ENCODE results near the gene DCLK1.
A peak's percentile ranks its signal among the peaks of the same experiment; 100 is the strongest.

DCLK1 gene

GRCh38 chr13:36033035-36033434 is 98.1 kb downstream of the DCLK1 start:
- no peak for DNase-seq (ENCODE audit: low read depth)

GRCh38 chr13:36031490-36031889 is 99.7 kb downstream of the DCLK1 start:
- DNase-seq (ENCODE audit: low read depth): no peak

- DNase-seq (ENCODE audit: low read depth): no peak
Observed at GRCh38 chr13:36030670-36031331, 100.4 kb downstream of the DCLK1 start.

GRCh38 chr13:36029166-36029565 is 102.0 kb downstream of the DCLK1 start:
- DNase-seq (ENCODE audit: low read depth): no peak

GRCh38 chr13:36028359-36029025 is 102.7 kb downstream of the DCLK1 start:
- no peak for DNase-seq (ENCODE audit: low read depth)

GRCh38 chr13:36026531-36026930 is 104.7 kb downstream of the DCLK1 start:
- DNase-seq (ENCODE audit: low read depth): no peak

GRCh38 chr13:36014763-36015162 is 116.4 kb downstream of the DCLK1 start:
- DNase-seq (ENCODE audit: low read depth): no peak

- no peak for DNase-seq (ENCODE audit: low read depth)
Observed at GRCh38 chr13:36006894-36007675, 124.1 kb downstream of the DCLK1 start.

GRCh38 chr13:36006347-36006746 is 124.8 kb downstream of the DCLK1 start:
- DNase-seq (ENCODE audit: low read depth): no peak

GRCh38 chr13:36001561-36001960 is 129.6 kb downstream of the DCLK1 start:
- DNase-seq (ENCODE audit: low read depth): no peak

GRCh38 chr13:36000028-36000427 is 131.2 kb downstream of the DCLK1 start:
- no peak for DNase-seq (ENCODE audit: low read depth)

GRCh38 chr13:35996360-35996759 is 134.8 kb downstream of the DCLK1 start:
- DNase-seq (ENCODE audit: low read depth): no peak

- DNase-seq (ENCODE audit: low read depth): peak; percentile 25
Observed at GRCh38 chr13:35995136-35995535, 136.0 kb downstream of the DCLK1 start.

- DNase-seq (ENCODE audit: low read depth): peak; percentile 89
Observed at GRCh38 chr13:35994131-35994966, 136.8 kb downstream of the DCLK1 start.

GRCh38 chr13:35993686-35994085 is 137.5 kb downstream of the DCLK1 start:
- DNase-seq (ENCODE audit: low read depth): no peak

GRCh38 chr13:35992964-35993363 is 138.2 kb downstream of the DCLK1 start:
- no peak for DNase-seq (ENCODE audit: low read depth)

GRCh38 chr13:35990196-35990595 is 141.0 kb downstream of the DCLK1 start:
- DNase-seq (ENCODE audit: low read depth): no peak

- DNase-seq (ENCODE audit: low read depth): no peak
Observed at GRCh38 chr13:35988648-35989081, 142.5 kb downstream of the DCLK1 start.

- DNase-seq (ENCODE audit: low read depth): no peak
Observed at GRCh38 chr13:35987572-35988513, 143.3 kb downstream of the DCLK1 start.

GRCh38 chr13:35984776-35985453 is 146.3 kb downstream of the DCLK1 start:
- no peak for DNase-seq (ENCODE audit: low read depth)
